ENCODE data around the gene MAGOHB.
A peak's percentile ranks its signal among the peaks of the same experiment; 100 is the strongest.
"Not testable (repeated sequence)": the region's sequence is repeated elsewhere in the genome, so short reads cannot be mapped to it uniquely, and the experiment has no call there.

MAGOHB gene

GRCh38 chr12:10612110-10612509 is 1.3 kb downstream of the MAGOHB start:
- no peak for DNase-seq (ENCODE audit: low read depth)

- not testable (repeated sequence) for DNase-seq (ENCODE audit: low read depth)
Observed at GRCh38 chr12:10611258-10611657, 2.2 kb downstream of the MAGOHB start.

- no peak for DNase-seq (ENCODE audit: low read depth)
Observed at GRCh38 chr12:10610188-10610587, 3.2 kb downstream of the MAGOHB start.

GRCh38 chr12:10607885-10608458 is 5.4 kb downstream of the MAGOHB start:
- no peak for DNase-seq (ENCODE audit: low read depth)

- DNase-seq (ENCODE audit: low read depth) = no peak
Observed at GRCh38 chr12:10601860-10602259, 11.5 kb downstream of the MAGOHB start.

GRCh38 chr12:10600988-10601387 is 12.4 kb downstream of the MAGOHB start:
- no peak for DNase-seq (ENCODE audit: low read depth)

- DNase-seq (ENCODE audit: low read depth) = no peak
Observed at GRCh38 chr12:10595881-10596280, 17.5 kb downstream of the MAGOHB start.

- no peak for DNase-seq (ENCODE audit: low read depth)
Observed at GRCh38 chr12:10590966-10591365, 22.4 kb downstream of the MAGOHB start.

- no peak for DNase-seq (ENCODE audit: low read depth)
Observed at GRCh38 chr12:10584415-10584814, 29.0 kb downstream of the MAGOHB start.

GRCh38 chr12:10582704-10583103 is 30.7 kb downstream of the MAGOHB start:
- no peak for DNase-seq (ENCODE audit: low read depth)

- DNase-seq (ENCODE audit: low read depth) = not testable (repeated sequence)
Observed at GRCh38 chr12:10582133-10582532, 31.3 kb downstream of the MAGOHB start.

GRCh38 chr12:10574307-10574706 is 39.1 kb downstream of the MAGOHB start:
- DNase-seq (ENCODE audit: low read depth) = no peak

- peak; percentile 25 for DNase-seq (ENCODE audit: low read depth)
Observed at GRCh38 chr12:10572021-10572490, 41.4 kb downstream of the MAGOHB start.

- no peak for DNase-seq (ENCODE audit: low read depth)
Observed at GRCh38 chr12:10571141-10571540, 42.3 kb downstream of the MAGOHB start.

GRCh38 chr12:10567813-10568212 is 45.6 kb downstream of the MAGOHB start:
- no peak for DNase-seq (ENCODE audit: low read depth)

- no peak for DNase-seq (ENCODE audit: low read depth)
Observed at GRCh38 chr12:10563966-10564365, 49.4 kb downstream of the MAGOHB start.

- no peak for DNase-seq (ENCODE audit: low read depth)
Observed at GRCh38 chr12:10563002-10563401, 50.4 kb downstream of the MAGOHB start.

- peak; percentile 24 for DNase-seq (ENCODE audit: low read depth)
Observed at GRCh38 chr12:10562306-10562933, 51.0 kb downstream of the MAGOHB start.

- DNase-seq (ENCODE audit: low read depth) = no peak
Observed at GRCh38 chr12:10559244-10559643, 54.2 kb downstream of the MAGOHB start.

GRCh38 chr12:10558789-10559188 is 54.6 kb downstream of the MAGOHB start:
- no peak for DNase-seq (ENCODE audit: low read depth)

GRCh38 chr12:10558301-10558700 is 55.1 kb downstream of the MAGOHB start:
- DNase-seq (ENCODE audit: low read depth) = no peak

- DNase-seq (ENCODE audit: low read depth) = no peak
Observed at GRCh38 chr12:10557766-10558165, 55.6 kb downstream of the MAGOHB start.

GRCh38 chr12:10557329-10557728 is 56.1 kb downstream of the MAGOHB start:
- no peak for DNase-seq (ENCODE audit: low read depth)

Data from GM04504 (cell line).